HL-60 (cell line): ENCODE data around the gene CASKIN2.

ENCODE experiments used
- CTCF ChIP-seq: IDR thresholded peaks from one replicate; pipeline ENCODE4 v1.5.1; 2011; ENCODE audit warnings: low read length, control low read depth, inconsistent platforms; ENCODE audit not compliant: insufficient read depth
- GABPA ChIP-seq: IDR thresholded peaks from 2 replicates; pipeline ENCODE4 v1.6.1; 2012; ENCODE audit warnings: low read depth
- POLR2AphosphoS5 ChIP-seq: IDR thresholded peaks from 2 replicates; pipeline ENCODE4 v1.6.1; 2012; ENCODE audit warnings: low read depth
- SPI1 ChIP-seq: IDR thresholded peaks from 2 replicates; pipeline ENCODE4 v1.6.1; 2012; ENCODE audit warnings: low read depth, mild to moderate bottlenecking, borderline replicate concordance
- TF ChIP-seq, protein P1 (sequence below): IDR thresholded peaks from 2 replicates; pipeline ENCODE4 v1.6.1; 2012; ENCODE audit warnings: low read depth; ENCODE audit not compliant: insufficient replicate concordance

DNA sequence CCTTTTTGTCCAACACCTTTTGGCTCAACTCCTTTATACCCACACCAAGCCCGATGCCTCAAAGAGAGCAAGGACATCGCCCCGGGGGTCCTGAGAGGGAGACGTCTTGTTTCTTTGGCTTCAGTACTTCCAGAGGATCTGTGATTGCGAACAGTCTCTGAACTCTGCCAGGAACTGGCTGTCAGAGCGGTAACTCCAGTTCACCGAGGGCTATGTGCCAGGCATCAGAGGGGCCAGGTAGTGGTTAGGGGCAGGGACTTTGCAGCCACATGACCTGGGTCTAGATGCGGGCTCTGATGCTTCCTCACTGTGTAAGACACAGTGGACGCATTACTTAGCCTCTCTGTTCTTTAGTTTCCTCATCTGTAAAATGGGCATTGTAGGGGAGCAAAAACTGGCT, 31.8 kb upstream of the CASKIN2 start:
- TF ChIP-seq CTCF, result no peak
- TF ChIP-seq, protein P1, sequence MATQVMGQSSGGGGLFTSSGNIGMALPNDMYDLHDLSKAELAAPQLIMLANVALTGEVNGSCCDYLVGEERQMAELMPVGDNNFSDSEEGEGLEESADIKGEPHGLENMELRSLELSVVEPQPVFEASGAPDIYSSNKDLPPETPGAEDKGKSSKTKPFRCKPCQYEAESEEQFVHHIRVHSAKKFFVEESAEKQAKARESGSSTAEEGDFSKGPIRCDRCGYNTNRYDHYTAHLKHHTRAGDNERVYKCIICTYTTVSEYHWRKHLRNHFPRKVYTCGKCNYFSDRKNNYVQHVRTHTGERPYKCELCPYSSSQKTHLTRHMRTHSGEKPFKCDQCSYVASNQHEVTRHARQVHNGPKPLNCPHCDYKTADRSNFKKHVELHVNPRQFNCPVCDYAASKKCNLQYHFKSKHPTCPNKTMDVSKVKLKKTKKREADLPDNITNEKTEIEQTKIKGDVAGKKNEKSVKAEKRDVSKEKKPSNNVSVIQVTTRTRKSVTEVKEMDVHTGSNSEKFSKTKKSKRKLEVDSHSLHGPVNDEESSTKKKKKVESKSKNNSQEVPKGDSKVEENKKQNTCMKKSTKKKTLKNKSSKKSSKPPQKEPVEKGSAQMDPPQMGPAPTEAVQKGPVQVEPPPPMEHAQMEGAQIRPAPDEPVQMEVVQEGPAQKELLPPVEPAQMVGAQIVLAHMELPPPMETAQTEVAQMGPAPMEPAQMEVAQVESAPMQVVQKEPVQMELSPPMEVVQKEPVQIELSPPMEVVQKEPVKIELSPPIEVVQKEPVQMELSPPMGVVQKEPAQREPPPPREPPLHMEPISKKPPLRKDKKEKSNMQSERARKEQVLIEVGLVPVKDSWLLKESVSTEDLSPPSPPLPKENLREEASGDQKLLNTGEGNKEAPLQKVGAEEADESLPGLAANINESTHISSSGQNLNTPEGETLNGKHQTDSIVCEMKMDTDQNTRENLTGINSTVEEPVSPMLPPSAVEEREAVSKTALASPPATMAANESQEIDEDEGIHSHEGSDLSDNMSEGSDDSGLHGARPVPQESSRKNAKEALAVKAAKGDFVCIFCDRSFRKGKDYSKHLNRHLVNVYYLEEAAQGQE, result no peak
- no peak for TF ChIP-seq POLR2AphosphoS5
- no peak for TF ChIP-seq GABPA
- no peak for TF ChIP-seq SPI1
